GM06990 (cell line): ENCODE measurements around the gene DPF1.

Experiments used
- DNase-seq: peaks from one replicate; pipeline ENCODE4 v3.0.0-alpha.2; 2011; ENCODE audit not compliant: insufficient read length; ENCODE audit errors: extremely low read depth
- H3K27me3 ChIP-seq: replicated peaks from 2 replicates; pipeline ENCODE4 v1.6.0; 2011; ENCODE audit warnings: low read length; ENCODE audit not compliant: control insufficient read depth, insufficient read depth
- H3K36me3 ChIP-seq: 2 replicates; pipeline ENCODE4 v1.5.1; 2011; ENCODE audit warnings: low read length; ENCODE audit not compliant: control insufficient read depth, insufficient read depth
- H3K4me3 ChIP-seq: replicated peaks from 2 replicates; pipeline ENCODE4 v1.5.1; 2011; ENCODE audit warnings: low read depth, mild to moderate bottlenecking, control low read depth, low read length
- TF ChIP-seq, protein P1 (sequence below): IDR thresholded peaks from 2 replicates; pipeline ENCODE4 v1.5.1; 2011; ENCODE audit warnings: low read length, control low read depth, mild to moderate bottlenecking, inconsistent platforms; ENCODE audit not compliant: insufficient read depth, poor library complexity, severe bottlenecking

The DPF1 gene

GRCh38 chr19:38191747-38192146 lies 32.3 kb downstream of the DPF1 start:
- no peak overlapping the region for H3K4me3 ChIP-seq
- H3K36me3 ChIP-seq = peaks cover 14% of the 10 kb centered on the region
- DNase-seq = no peak
- TF ChIP-seq, protein P1, sequence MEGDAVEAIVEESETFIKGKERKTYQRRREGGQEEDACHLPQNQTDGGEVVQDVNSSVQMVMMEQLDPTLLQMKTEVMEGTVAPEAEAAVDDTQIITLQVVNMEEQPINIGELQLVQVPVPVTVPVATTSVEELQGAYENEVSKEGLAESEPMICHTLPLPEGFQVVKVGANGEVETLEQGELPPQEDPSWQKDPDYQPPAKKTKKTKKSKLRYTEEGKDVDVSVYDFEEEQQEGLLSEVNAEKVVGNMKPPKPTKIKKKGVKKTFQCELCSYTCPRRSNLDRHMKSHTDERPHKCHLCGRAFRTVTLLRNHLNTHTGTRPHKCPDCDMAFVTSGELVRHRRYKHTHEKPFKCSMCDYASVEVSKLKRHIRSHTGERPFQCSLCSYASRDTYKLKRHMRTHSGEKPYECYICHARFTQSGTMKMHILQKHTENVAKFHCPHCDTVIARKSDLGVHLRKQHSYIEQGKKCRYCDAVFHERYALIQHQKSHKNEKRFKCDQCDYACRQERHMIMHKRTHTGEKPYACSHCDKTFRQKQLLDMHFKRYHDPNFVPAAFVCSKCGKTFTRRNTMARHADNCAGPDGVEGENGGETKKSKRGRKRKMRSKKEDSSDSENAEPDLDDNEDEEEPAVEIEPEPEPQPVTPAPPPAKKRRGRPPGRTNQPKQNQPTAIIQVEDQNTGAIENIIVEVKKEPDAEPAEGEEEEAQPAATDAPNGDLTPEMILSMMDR = no peak
- H3K27me3 ChIP-seq = no peaks in the 10 kb centered on the region

- Histone ChIP-seq H3K36me3 (peaks cover 11% of the 10 kb centered on the region), H3K4me3 (no peak overlapping the region), H3K27me3 (no peaks in the 10 kb centered on the region)
- no peak for DNase-seq
- TF ChIP-seq, protein P1 = no peak
Measured at GRCh38 chr19:38190793-38191192, 33.2 kb downstream of the DPF1 start.

DNA sequence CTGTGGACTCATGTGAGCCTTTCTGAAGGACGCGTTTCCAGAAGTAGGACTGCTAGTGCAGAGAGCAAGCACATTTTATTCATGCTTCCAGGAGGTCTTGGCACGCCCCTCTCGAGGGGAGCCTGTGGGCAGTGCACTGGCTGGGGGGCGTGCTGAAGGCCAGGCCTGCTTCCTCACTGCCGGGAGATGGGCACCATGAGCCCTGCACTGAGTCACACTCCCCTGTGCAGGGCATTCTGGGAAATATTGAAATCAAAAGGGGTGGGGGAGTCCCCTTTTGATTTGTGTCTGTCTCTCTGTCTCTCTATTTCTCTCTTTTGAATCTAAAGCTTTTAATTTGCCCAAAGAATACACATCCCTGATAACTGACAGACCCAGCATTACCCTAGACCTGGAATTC lies 34.0 kb downstream of the DPF1 start:
- Histone ChIP-seq H3K27me3 (no peaks in the 10 kb centered on the region), H3K36me3 (peaks cover 15% of the 10 kb centered on the region), H3K4me3 (no peak overlapping the region)
- DNase-seq = no peak
- TF ChIP-seq, protein P1 = no peak

GRCh38 chr19:38185562-38185961 lies 38.5 kb downstream of the DPF1 start:
- TF ChIP-seq, protein P1 = no peak
- no peak for DNase-seq
- Histone ChIP-seq H3K36me3 (peaks cover 18% of the 10 kb centered on the region), H3K4me3 (no peak overlapping the region), H3K27me3 (no peaks in the 10 kb centered on the region)

DNA sequence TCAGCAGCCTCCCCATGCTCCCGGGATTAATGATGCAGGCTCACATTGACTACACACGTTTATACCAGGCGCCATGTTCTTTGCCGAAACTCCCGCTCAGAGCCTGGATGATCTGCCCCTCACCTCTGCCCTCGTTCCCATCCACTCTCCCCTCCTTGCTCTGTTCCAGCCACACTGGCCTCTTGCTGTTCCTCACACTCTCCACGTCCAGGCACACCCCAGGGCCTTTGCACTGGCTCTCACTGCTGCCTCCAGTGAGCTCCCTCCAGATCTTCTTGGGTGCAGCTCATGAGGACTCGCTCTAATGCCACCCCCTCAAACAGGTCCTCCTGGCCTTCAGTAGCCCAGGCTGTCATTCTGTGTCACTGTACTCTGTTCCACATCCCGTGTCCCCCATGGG lies 39.2 kb downstream of the DPF1 start:
- DNase-seq = no peak
- Histone ChIP-seq H3K36me3 (peaks cover 18% of the 10 kb centered on the region), H3K4me3 (no peak overlapping the region), H3K27me3 (no peaks in the 10 kb centered on the region)
- TF ChIP-seq, protein P1 = no peak

- Histone ChIP-seq H3K27me3 (no peaks in the 10 kb centered on the region), H3K4me3 (no peak overlapping the region), H3K36me3 (peaks cover 17% of the 10 kb centered on the region)
- no peak for DNase-seq
- TF ChIP-seq, protein P1 = no peak
Measured at GRCh38 chr19:38183251-38183897, 40.6 kb downstream of the DPF1 start.
